ENCODE measurements around the gene TFB1M. TPM values are rescaled to one million over a fixed set of nuclear protein-coding genes. Genes with fewer than 3 reads are reported as not detected.
"Not testable (repeated sequence)": the region's sequence is repeated elsewhere in the genome, so short reads cannot be mapped to it uniquely, and the experiment has no call there.

TFB1M gene
- total and polyA plus RNA-seq, 5 donors = 13.2 to 20.6 (median 20.0) TPM

GRCh38 chr6:155237613-155238012 lies 76.7 kb downstream of the TFB1M start:
- Histone ChIP-seq H3K27me3 (ENCODE audit: control insufficient read depth, insufficient read depth) (no peaks in the 10 kb centered on the region), H3K27ac (ENCODE audit: low read length) (no peak overlapping the region), H3K4me3 (ENCODE audit: low read length) (no peak overlapping the region), H3K4me1 (ENCODE audit: control insufficient read depth, insufficient read depth, low read length) (no peaks in the 10 kb centered on the region), H3K9me3 (ENCODE audit: control insufficient read depth, low read length) (no peaks in the 10 kb centered on the region)
- ATAC-seq (no peak), DNase-seq (no peak)
- WGBS = 93% methylated on average over 1 of the region's 1 CpG
- intact Hi-C loops (cut with DNase I) = no loop called here

DNA sequence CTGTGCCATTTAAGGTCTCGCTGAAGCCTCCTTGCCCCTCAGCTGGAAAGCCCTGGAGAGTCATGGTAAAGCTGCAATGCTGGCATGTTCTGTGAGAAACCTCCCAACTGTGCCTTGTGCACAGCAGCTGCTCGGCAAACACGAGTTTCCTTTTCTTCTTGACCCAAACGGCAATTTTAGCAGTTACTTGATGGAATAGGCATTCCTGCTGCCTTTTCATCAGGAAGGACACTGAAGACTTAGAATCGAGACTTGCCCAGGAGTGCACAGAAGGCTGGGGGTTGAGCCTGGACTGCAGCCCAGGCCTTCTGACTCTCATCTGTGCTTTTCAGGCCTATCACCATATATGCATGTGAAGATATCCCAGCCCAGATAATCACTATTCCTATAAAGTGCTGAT lies 79.2 kb downstream of the TFB1M start:
- H3K4me1 ChIP-seq (ENCODE audit: control insufficient read depth, insufficient read depth, low read length) = no peaks in the 10 kb centered on the region

GRCh38 chr6:155234687-155235086 lies 79.6 kb downstream of the TFB1M start:
- no peaks in the 10 kb centered on the region for H3K4me1 ChIP-seq (ENCODE audit: control insufficient read depth, insufficient read depth, low read length)
- no peak for DNase-seq
- ATAC-seq = peak in 1 of 2 donors; percentile 20
- no peaks in the 10 kb centered on the region for H3K27me3 ChIP-seq (ENCODE audit: control insufficient read depth, insufficient read depth)
- no peak overlapping the region for H3K27ac ChIP-seq (ENCODE audit: low read length)
- H3K4me3 ChIP-seq (ENCODE audit: low read length) = no peak overlapping the region
- no peaks in the 10 kb centered on the region for H3K9me3 ChIP-seq (ENCODE audit: control insufficient read depth, low read length)
- WGBS = 83% methylated on average over 4 of the region's 4 CpGs
- intact Hi-C loops (cut with DNase I) = no loop called here

More for the DNA sequence above, 79.2 kb downstream of the TFB1M start:
- no peak overlapping the region for H3K27ac ChIP-seq (ENCODE audit: low read length)
- no peak for ATAC-seq
- H3K9me3 ChIP-seq (ENCODE audit: control insufficient read depth, low read length) = no peaks in the 10 kb centered on the region
- intact Hi-C loops (cut with DNase I) = no loop called here
- no peaks in the 10 kb centered on the region for H3K27me3 ChIP-seq (ENCODE audit: control insufficient read depth, insufficient read depth)
- 57% methylated on average over 5 of the region's 5 CpGs for WGBS
- no peak overlapping the region for H3K4me3 ChIP-seq (ENCODE audit: low read length)
- DNase-seq = no peak

GRCh38 chr6:155234167-155234566 lies 80.1 kb downstream of the TFB1M start:
- 86% methylated on average over 4 of the region's 4 CpGs for WGBS
- H3K27ac ChIP-seq (ENCODE audit: low read length) = no peak overlapping the region

GRCh38 chr6:155232848-155233247 lies 81.4 kb downstream of the TFB1M start:
- no peaks in the 10 kb centered on the region for H3K9me3 ChIP-seq (ENCODE audit: control insufficient read depth, low read length)
- intact Hi-C loops (cut with DNase I) = no loop called here
- H3K4me3 ChIP-seq (ENCODE audit: low read length) = no peak overlapping the region
- H3K4me1 ChIP-seq (ENCODE audit: control insufficient read depth, insufficient read depth, low read length) = no peaks in the 10 kb centered on the region
- no peak for ATAC-seq
- H3K27ac ChIP-seq (ENCODE audit: low read length) = no peak overlapping the region
- no peaks in the 10 kb centered on the region for H3K27me3 ChIP-seq (ENCODE audit: control insufficient read depth, insufficient read depth)
- 90% methylated on average over 6 of the region's 6 CpGs for WGBS
- no peak for DNase-seq

More at GRCh38 chr6:155234167-155234566, 80.1 kb downstream of the TFB1M start:
- Histone ChIP-seq H3K4me1 (ENCODE audit: control insufficient read depth, insufficient read depth, low read length) (no peaks in the 10 kb centered on the region), H3K4me3 (ENCODE audit: low read length) (no peak overlapping the region), H3K9me3 (ENCODE audit: control insufficient read depth, low read length) (no peaks in the 10 kb centered on the region), H3K27me3 (ENCODE audit: control insufficient read depth, insufficient read depth) (no peaks in the 10 kb centered on the region)
- ATAC-seq (no peak), DNase-seq (no peak)
- intact Hi-C loops (cut with DNase I) = no loop called here

DNA sequence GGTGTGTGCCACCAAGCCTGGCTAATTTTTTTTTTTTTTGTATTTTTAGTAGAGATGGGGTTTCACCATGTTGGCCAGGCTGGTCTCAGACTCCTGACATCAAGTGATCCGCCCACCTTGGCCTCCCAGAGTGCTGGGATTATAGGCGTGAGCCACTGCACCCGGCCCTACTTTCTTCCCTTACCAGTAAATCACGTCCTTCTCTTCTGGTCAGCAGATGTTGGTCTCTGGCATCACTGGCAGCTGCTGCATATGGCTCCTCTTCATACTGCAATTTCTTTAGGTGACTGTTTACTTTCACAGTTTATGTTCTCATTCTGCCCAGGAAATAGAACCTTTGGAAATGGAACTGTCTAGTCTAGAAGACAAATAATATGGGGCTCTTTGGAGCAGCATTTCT lies 83.3 kb downstream of the TFB1M start:
- ATAC-seq; DNase-seq; H3K4me3 ChIP-seq (ENCODE audit: low read length); H3K27ac ChIP-seq (ENCODE audit: low read length); intact Hi-C loops (cut with DNase I); H3K9me3 ChIP-seq (ENCODE audit: control insufficient read depth, low read length); H3K27me3 ChIP-seq (ENCODE audit: control insufficient read depth, insufficient read depth); H3K4me1 ChIP-seq (ENCODE audit: control insufficient read depth, insufficient read depth, low read length): not testable (repeated sequence)
- WGBS = 95% methylated on average over 4 of the region's 4 CpGs

GRCh38 chr6:155228546-155229166 lies 85.6 kb downstream of the TFB1M start:
- Histone ChIP-seq H3K4me3 (ENCODE audit: low read length) (no peak overlapping the region), H3K9me3 (ENCODE audit: control insufficient read depth, low read length) (no peaks in the 10 kb centered on the region), H3K27me3 (ENCODE audit: control insufficient read depth, insufficient read depth) (no peaks in the 10 kb centered on the region), H3K27ac (ENCODE audit: low read length) (no peak overlapping the region), H3K4me1 (ENCODE audit: control insufficient read depth, insufficient read depth, low read length) (no peaks in the 10 kb centered on the region)
- 66% methylated on average over 13 of the region's 13 CpGs for WGBS
- DNase-seq (no peak), ATAC-seq (peak; percentile 44 to 48)
- intact Hi-C loops (cut with DNase I) = no loop called here

- ATAC-seq (no peak), DNase-seq (no peak)
- H3K4me1 ChIP-seq (ENCODE audit: control insufficient read depth, insufficient read depth, low read length) = no peaks in the 10 kb centered on the region
- no peaks in the 10 kb centered on the region for H3K27me3 ChIP-seq (ENCODE audit: control insufficient read depth, insufficient read depth)
- no peak overlapping the region for H3K27ac ChIP-seq (ENCODE audit: low read length)
- intact Hi-C loops (cut with DNase I) = no loop called here
- WGBS = 93% methylated on average over 4 of the region's 4 CpGs
- H3K9me3 ChIP-seq (ENCODE audit: control insufficient read depth, low read length) = no peaks in the 10 kb centered on the region
- H3K4me3 ChIP-seq (ENCODE audit: low read length) = no peak overlapping the region
Measured at GRCh38 chr6:155227046-155227445, 87.2 kb downstream of the TFB1M start.

DNA sequence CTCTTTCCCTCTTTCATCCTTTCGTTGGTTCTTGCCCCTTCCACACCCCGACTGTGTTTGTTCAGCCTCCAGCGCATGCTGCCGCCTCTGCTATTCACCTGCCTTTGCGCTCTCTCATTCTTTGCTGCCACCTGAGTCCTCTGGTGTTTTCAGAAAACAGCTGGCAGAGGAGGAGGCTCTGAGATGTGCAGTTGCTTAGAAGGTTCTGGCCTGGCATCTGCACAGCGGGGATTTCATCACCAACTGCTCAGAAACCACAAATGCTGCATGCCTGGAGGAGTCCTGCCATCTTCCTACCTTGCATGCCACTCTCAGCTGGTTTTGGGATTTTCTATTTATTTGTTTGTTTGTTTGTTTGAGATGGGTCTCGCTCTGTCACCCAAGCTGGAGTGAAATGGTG lies 89.7 kb downstream of the TFB1M start:
- H3K27ac ChIP-seq (ENCODE audit: low read length) = no peak overlapping the region
- intact Hi-C loops (cut with DNase I) = no loop called here

DNA sequence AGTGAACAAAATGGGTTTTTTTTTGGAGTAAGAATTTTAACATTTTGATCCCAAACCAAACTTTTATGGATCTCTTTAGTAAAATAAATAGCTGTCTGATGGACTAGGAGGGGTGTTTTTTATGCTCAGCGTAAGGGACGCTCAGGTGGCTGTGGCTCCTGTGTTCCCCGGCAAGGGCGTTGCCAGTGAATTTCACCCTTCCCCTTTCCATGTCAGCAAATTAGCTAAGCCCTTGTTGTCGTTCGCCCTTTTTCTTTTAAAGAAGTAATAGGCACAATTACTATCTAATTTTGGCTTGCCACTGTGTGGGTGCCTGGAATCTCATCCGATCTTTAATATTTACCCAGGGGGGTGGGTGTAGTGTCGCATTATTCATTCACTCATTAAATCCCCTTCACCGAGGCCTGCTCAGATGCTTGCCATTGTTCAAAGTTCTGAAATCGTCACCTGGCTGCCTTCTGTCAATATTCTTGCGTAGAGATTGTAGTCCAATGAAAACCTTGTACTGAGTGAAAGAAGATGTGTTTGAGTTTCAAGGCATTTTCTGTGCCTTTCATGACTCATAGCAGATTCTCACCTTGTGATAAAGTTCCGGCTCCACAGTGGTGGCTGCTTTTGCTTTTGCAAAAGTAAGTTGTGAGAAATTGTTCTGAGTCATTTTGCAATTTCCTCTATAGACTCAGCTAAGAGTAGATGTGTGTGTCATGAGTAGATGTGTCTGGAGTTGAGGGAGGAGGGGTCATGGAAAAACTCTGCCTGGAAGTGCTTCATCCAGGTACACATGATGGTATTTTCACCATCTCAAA lies 90.4 kb downstream of the TFB1M start:
- H3K27me3 ChIP-seq (ENCODE audit: control insufficient read depth, insufficient read depth) = no peaks in the 10 kb centered on the region
- DNase-seq (no peak), ATAC-seq (no peak)
- no peak overlapping the region for H3K27ac ChIP-seq (ENCODE audit: low read length)
- no peaks in the 10 kb centered on the region for H3K9me3 ChIP-seq (ENCODE audit: control insufficient read depth, low read length)
- no peak overlapping the region for H3K4me3 ChIP-seq (ENCODE audit: low read length)
- H3K4me1 ChIP-seq (ENCODE audit: control insufficient read depth, insufficient read depth, low read length) = no peaks in the 10 kb centered on the region
- intact Hi-C loops (cut with DNase I) = no loop called here
- 81% methylated on average over 12 of the region's 12 CpGs for WGBS

More for the DNA sequence above, 89.7 kb downstream of the TFB1M start:
- Histone ChIP-seq H3K4me3 (ENCODE audit: low read length) (no peak overlapping the region), H3K27me3 (ENCODE audit: control insufficient read depth, insufficient read depth) (no peaks in the 10 kb centered on the region), H3K9me3 (ENCODE audit: control insufficient read depth, low read length) (no peaks in the 10 kb centered on the region), H3K4me1 (ENCODE audit: control insufficient read depth, insufficient read depth, low read length) (no peaks in the 10 kb centered on the region)
- DNase-seq (no peak), ATAC-seq (no peak)
- 91% methylated on average over 7 of the region's 7 CpGs for WGBS

- Histone ChIP-seq H3K4me1 (ENCODE audit: control insufficient read depth, insufficient read depth, low read length) (no peaks in the 10 kb centered on the region), H3K27ac (ENCODE audit: low read length) (no peak overlapping the region), H3K4me3 (ENCODE audit: low read length) (no peak overlapping the region), H3K9me3 (ENCODE audit: control insufficient read depth, low read length) (no peaks in the 10 kb centered on the region), H3K27me3 (ENCODE audit: control insufficient read depth, insufficient read depth) (no peaks in the 10 kb centered on the region)
- no peak for DNase-seq
- intact Hi-C loops (cut with DNase I) = no loop called here
- 93% methylated on average over 4 of the region's 4 CpGs for WGBS
- ATAC-seq = no peak
Measured at GRCh38 chr6:155222506-155222905, 91.8 kb downstream of the TFB1M start.
